Measurements from ENCODE around the gene OR2A25. TPM values are rescaled to one million over a fixed set of nuclear protein-coding genes. Genes with fewer than 3 reads are reported as not detected.

OR2A25 gene
- total RNA-seq, 4 donors from 2014 or later, result not detected

- no peak for DNase-seq (ENCODE audit: low spot score in 2 of 2)
- H3K4me3 ChIP-seq (ENCODE audit: low read depth, poor library complexity, severe bottlenecking), result no peak overlapping the region
- TF ChIP-seq CTCF (IDR thresholded peaks at IDR 0.05) (no peak), POLR2A (IDR thresholded peaks at IDR 0.05) (no peak)
- intact Hi-C loops (cut with DNase I; ENCODE audit: low total_unique reads), result no loop called here
- WGBS, 2 donors, result 53 to 79% methylated on average over 1 of the region's 1 CpG
Observed at GRCh38 chr7:144032985-144033709, 36.5 kb upstream of the OR2A25 start.

- H3K4me3 ChIP-seq (ENCODE audit: low read depth, poor library complexity, severe bottlenecking), result no peak overlapping the region
- no peak for DNase-seq (ENCODE audit: low spot score in 2 of 2)
- TF ChIP-seq CTCF (IDR thresholded peaks at IDR 0.05), result no peak
- no peak for TF ChIP-seq POLR2A (IDR thresholded peaks at IDR 0.05)
- intact Hi-C loops (cut with DNase I; ENCODE audit: low total_unique reads), result no loop called here
Observed at GRCh38 chr7:144035385-144035784, 34.2 kb upstream of the OR2A25 start.

GRCh38 chr7:144036302-144036885, 33.2 kb upstream of the OR2A25 start:
- no peak for DNase-seq (ENCODE audit: low spot score in 2 of 2)
- no peak for TF ChIP-seq CTCF (IDR thresholded peaks at IDR 0.05)
- TF ChIP-seq POLR2A (IDR thresholded peaks at IDR 0.05), result no peak
- 43 to 87% methylated on average over 1 of the region's 1 CpG for WGBS, 2 donors
- no peak overlapping the region for H3K4me3 ChIP-seq (ENCODE audit: low read depth, poor library complexity, severe bottlenecking)
- intact Hi-C loops (cut with DNase I; ENCODE audit: low total_unique reads), result no loop called here

GRCh38 chr7:144037414-144038035, 32.1 kb upstream of the OR2A25 start:
- DNase-seq (ENCODE audit: low spot score in 2 of 2), result no peak
- intact Hi-C loops (cut with DNase I; ENCODE audit: low total_unique reads), result no loop called here
- WGBS, 2 donors, result 69 to 82% methylated on average over 1 of the region's 1 CpG
- H3K4me3 ChIP-seq (ENCODE audit: low read depth, poor library complexity, severe bottlenecking), result no peak overlapping the region
- TF ChIP-seq CTCF (IDR thresholded peaks at IDR 0.05), result no peak
- TF ChIP-seq POLR2A (IDR thresholded peaks at IDR 0.05), result no peak

- no peak overlapping the region for H3K4me3 ChIP-seq (ENCODE audit: low read depth, poor library complexity, severe bottlenecking)
- intact Hi-C loops (cut with DNase I; ENCODE audit: low total_unique reads), result no loop called here
- WGBS, 2 donors, result 69 to 86% methylated on average over 4 of the region's 4 CpGs
- TF ChIP-seq POLR2A (IDR thresholded peaks at IDR 0.05), result no peak
- no peak for TF ChIP-seq CTCF (IDR thresholded peaks at IDR 0.05)
- DNase-seq (ENCODE audit: low spot score in 2 of 2), result no peak
Observed at GRCh38 chr7:144038887-144039286, 30.7 kb upstream of the OR2A25 start.

Measured in lower leg skin (tissue), 4 donors.